Left ventricle myocardium inferior (tissue), 1 donor: ENCODE measurements around the gene CHST8. TPM values are rescaled to one million over a fixed set of nuclear protein-coding genes. Genes with fewer than 3 reads are reported as not detected.

ENCODE experiments used
- DNase-seq: peaks from one replicate; pipeline ENCODE4 v3.0.0-alpha.2; 2020
- H3K27ac ChIP-seq: fragments of 200-600 bp; replicated peaks from 2 replicates; pipeline ENCODE4 v1.8.0; 2021
- H3K27me3 ChIP-seq: fragments of 200-600 bp; 2 replicates; pipeline ENCODE4 v1.8.0; 2021; ENCODE audit warnings: low read depth
- H3K36me3 ChIP-seq: fragments of 200-600 bp; 2 replicates; pipeline ENCODE4 v1.8.0; 2021
- H3K4me1 ChIP-seq: fragments of 200-600 bp; 2 replicates; pipeline ENCODE4 v1.8.0; 2021
- H3K4me3 ChIP-seq: fragments of 200-600 bp; 2 replicates; pipeline ENCODE4 v1.8.0; 2021; ENCODE audit warnings: mild to moderate bottlenecking, moderate library complexity
- H3K9me3 ChIP-seq: fragments of 200-600 bp; replicated peaks from 2 replicates; pipeline ENCODE4 v1.8.0; 2021
- CTCF ChIP-seq: fragments of 200-600 bp; IDR thresholded peaks from 2 replicates; pipeline ENCODE4 v1.8.0; 2021; ENCODE audit warnings: antibody characterized with exemption, mild to moderate bottlenecking, borderline replicate concordance
- intact Hi-C: fragments of 100-400 bp; cut with micrococcal nuclease; formaldehyde crosslinking; loops from one replicate; pipeline ENCODE4 v1.11.0; 2022
- total RNA-seq: library from RNA; stranded (reverse); fragmentation: NEBNext Ultra II Directional; extraction: Animal tissue kit (Norgen Biotek cat#: 25700); gene quantifications from one replicate; pipeline ENCODE4 v1.2.1, GENCODE V29; 2021
- donor health status: DM: no; HTN: yes; CAD: no; lungs with severe emphysema.

CHST8 gene
- total RNA-seq, 1 donor from 2014 or later: 0.14 TPM

- TF ChIP-seq CTCF: no peak
- Histone ChIP-seq H3K27ac (no peak overlapping the region), H3K9me3 (no peaks in the 10 kb centered on the region), H3K4me1 (no peaks in the 10 kb centered on the region), H3K36me3 (no peaks in the 10 kb centered on the region), H3K4me3 (no peak overlapping the region), H3K27me3 (peaks cover 77% of the 10 kb centered on the region)
- intact Hi-C loops: no loop called here
- no peak for DNase-seq
Observed at GRCh38 chr19:33769208-33769607, 147.5 kb downstream of the CHST8 start.

- peaks cover 86% of the 10 kb centered on the region for H3K27me3 ChIP-seq
- intact Hi-C loops: loop anchor here (5.0 kb wide), 1 partner anchor 338 kb away; no protein-coding TSS in a partner anchor
- TF ChIP-seq CTCF: no peak
- H3K4me1 ChIP-seq: no peaks in the 10 kb centered on the region
- no peak for DNase-seq
- no peak overlapping the region for H3K27ac ChIP-seq
- H3K9me3 ChIP-seq: no peaks in the 10 kb centered on the region
- no peak overlapping the region for H3K4me3 ChIP-seq
- H3K36me3 ChIP-seq: no peaks in the 10 kb centered on the region
Observed at GRCh38 chr19:33770107-33770506, 148.4 kb downstream of the CHST8 start.

- H3K4me3 ChIP-seq: no peak overlapping the region
- DNase-seq: peak; percentile 67
- intact Hi-C loops: loop anchor here (5.0 kb wide), 1 partner anchor 339 kb away; no protein-coding TSS in a partner anchor
- no peaks in the 10 kb centered on the region for H3K4me1 ChIP-seq
- peaks cover 96% of the 10 kb centered on the region for H3K27me3 ChIP-seq
- no peaks in the 10 kb centered on the region for H3K36me3 ChIP-seq
- H3K9me3 ChIP-seq: no peaks in the 10 kb centered on the region
- TF ChIP-seq CTCF: peak; percentile 88
- no peak overlapping the region for H3K27ac ChIP-seq
Observed at GRCh38 chr19:33771384-33772101, 149.8 kb downstream of the CHST8 start.

- Histone ChIP-seq H3K4me3 (no peak overlapping the region), H3K27ac (no peak overlapping the region), H3K27me3 (peaks cover 96% of the 10 kb centered on the region), H3K9me3 (no peaks in the 10 kb centered on the region), H3K36me3 (no peaks in the 10 kb centered on the region), H3K4me1 (no peaks in the 10 kb centered on the region)
- DNase-seq: no peak
- intact Hi-C loops: loop anchor here (5.0 kb wide), 1 partner anchor 340 kb away; no protein-coding TSS in a partner anchor
- TF ChIP-seq CTCF: no peak
Observed at GRCh38 chr19:33772102-33772857, 150.5 kb downstream of the CHST8 start.

GRCh38 chr19:33772858-33773180, 151.1 kb downstream of the CHST8 start:
- peaks cover 2% of the 10 kb centered on the region for H3K4me1 ChIP-seq
- H3K9me3 ChIP-seq: no peaks in the 10 kb centered on the region
- no peak for TF ChIP-seq CTCF
- peaks cover 96% of the 10 kb centered on the region for H3K27me3 ChIP-seq
- H3K4me3 ChIP-seq: no peak overlapping the region
- H3K36me3 ChIP-seq: no peaks in the 10 kb centered on the region
- no peak for DNase-seq
- intact Hi-C loops: loop anchor here (5.0 kb wide), 1 partner anchor 341 kb away; no protein-coding TSS in a partner anchor
- H3K27ac ChIP-seq: no peak overlapping the region
